Activated CD4-positive, alpha-beta T cell treated with anti-CD3 and anti-CD28 coated beads, Interleukin-2, amount 10 ng/mL, durations not matched to agents 7 days and 5 days (primary cell): Measurements from ENCODE around the gene UBE2Q1. TPM values are rescaled to one million over a fixed set of nuclear protein-coding genes. Genes with fewer than 3 reads are reported as not detected.

Experiments
- CTCF ChIA-PET: fragments of 350-600 bp; sonication (Branson Sonifier 250); formaldehyde crosslinking; loops from one replicate; lab custom pipeline; 2021; ENCODE audit warnings: antibody characterized with exemption; lab: Charles Lee
- POLR2A ChIA-PET: fragments of 350-600 bp; sonication (Branson Sonifier 250); formaldehyde crosslinking; loops from one replicate; lab custom pipeline; 2021; ENCODE audit warnings: antibody characterized with exemption; lab: Charles Lee
- DNase-seq: peaks from one replicate; pipeline ENCODE4 v3.0.0-alpha.2; 2020
- H3K27ac Mint-ChIP-seq: one replicate; pipeline ENCODE4 v1.8.0; 2021; ENCODE audit warnings: mild to moderate bottlenecking, moderate library complexity, mixed read lengths
- H3K27me3 Mint-ChIP-seq: one replicate; pipeline ENCODE4 v1.8.0; 2021; ENCODE audit warnings: mixed read lengths
- H3K36me3 Mint-ChIP-seq: one replicate; pipeline ENCODE4 v1.8.0; 2021; ENCODE audit warnings: low read depth, mixed read lengths
- H3K4me1 Mint-ChIP-seq: one replicate; pipeline ENCODE4 v1.8.0; 2021; ENCODE audit warnings: mixed read lengths
- H3K4me3 Mint-ChIP-seq: one replicate; pipeline ENCODE4 v1.8.0; 2021; ENCODE audit warnings: mild to moderate bottlenecking, moderate library complexity, mixed read lengths
- H3K9me3 Mint-ChIP-seq: one replicate; pipeline ENCODE4 v1.8.0; 2021; ENCODE audit warnings: mixed read lengths
- total RNA-seq, 2 experiments: library from RNA; stranded (reverse); gene quantifications; one replicate each; pipeline ENCODE4 v1.2.3, GENCODE V29; 2021

UBE2Q1 gene
- total RNA-seq, 2 experiments from 2014 or later = 106 to 131 TPM

DNA sequence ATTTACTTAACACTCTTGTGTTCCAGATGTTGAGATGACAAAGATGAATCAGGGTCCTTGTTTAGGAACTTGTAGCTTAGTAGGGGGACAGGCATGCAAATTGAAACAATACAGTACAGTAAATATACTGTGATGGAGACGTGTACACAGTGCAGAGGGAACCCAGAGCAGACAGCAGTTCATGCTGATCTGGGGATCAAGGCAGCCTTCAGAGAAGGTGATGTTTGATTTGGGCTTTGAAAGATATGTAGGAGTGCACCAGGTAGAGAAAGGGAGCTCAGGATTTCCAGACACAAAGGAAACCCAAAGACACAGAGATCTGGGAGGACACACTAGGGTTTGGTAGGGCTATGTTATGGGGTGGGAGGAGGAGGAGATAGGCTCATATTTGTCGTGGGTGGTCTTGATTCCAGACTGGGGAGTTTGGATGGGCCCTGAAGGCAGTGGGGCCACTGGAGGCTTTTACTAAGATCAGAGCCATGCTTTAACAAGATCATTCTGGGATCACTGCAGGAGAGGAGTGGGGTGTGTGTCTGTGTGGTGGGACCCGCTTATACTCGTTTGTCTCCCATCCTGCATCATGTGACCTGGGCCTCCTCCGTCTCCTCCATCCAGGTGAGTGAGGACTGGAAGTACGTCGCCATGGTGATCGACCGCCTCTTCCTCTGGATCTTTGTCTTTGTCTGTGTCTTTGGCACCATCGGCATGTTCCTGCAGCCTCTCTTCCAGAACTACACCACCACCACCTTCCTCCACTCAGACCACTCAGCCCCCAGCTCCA lies 16.9 kb upstream of the UBE2Q1 start:
- CTCF ChIA-PET = interaction anchor here (0.6 to 1.7 kb wide), 2 partner anchors 18 to 283 kb away, joined by 4 to 5 read pairs; no protein-coding TSS in a partner anchor
- Mint-ChIP-seq H3K36me3 (peaks cover 17% of the 10 kb centered on the region), H3K4me3 (no peak overlapping the region), H3K27ac (peak overlapping the region; percentile 14), H3K27me3 (peaks cover 2% of the 10 kb centered on the region), H3K4me1 (no peaks in the 10 kb centered on the region), H3K9me3 (no peaks in the 10 kb centered on the region)
- DNase-seq = no peak
- POLR2A ChIA-PET = no interaction called here

DNA sequence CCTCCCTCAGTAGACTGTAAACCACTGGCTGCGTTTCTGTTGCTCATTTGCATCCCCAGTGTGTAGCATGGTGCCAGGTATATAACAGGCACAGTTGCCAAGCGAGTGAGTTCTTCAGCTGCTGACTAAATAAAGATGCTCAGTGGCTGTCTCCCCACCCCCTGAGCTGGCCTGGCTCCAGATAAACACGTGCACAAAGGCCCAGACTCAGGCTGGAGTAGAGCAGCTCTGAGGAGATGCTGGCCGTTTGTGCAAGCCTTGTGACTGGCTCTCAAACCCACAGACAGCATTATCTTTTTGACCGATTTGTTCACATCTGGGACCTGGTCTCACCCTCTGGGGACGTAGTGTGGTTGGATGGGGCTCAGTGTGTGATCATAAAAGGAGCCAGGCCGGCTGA lies 16.3 kb upstream of the UBE2Q1 start:
- no peak for DNase-seq
- no peaks in the 10 kb centered on the region for H3K4me1 Mint-ChIP-seq
- H3K27ac Mint-ChIP-seq = peak overlapping the region; percentile 14
- H3K9me3 Mint-ChIP-seq = no peaks in the 10 kb centered on the region
- POLR2A ChIA-PET = interaction anchor here (0.7 kb wide), 1 partner anchor 26 kb away, joined by 3 read pairs; no protein-coding TSS in a partner anchor
- CTCF ChIA-PET = interaction anchor here (1.7 kb wide), 1 partner anchor 18 kb away, joined by 4 read pairs; no protein-coding TSS in a partner anchor
- peaks cover 2% of the 10 kb centered on the region for H3K27me3 Mint-ChIP-seq
- H3K4me3 Mint-ChIP-seq = no peak overlapping the region
- peaks cover 13% of the 10 kb centered on the region for H3K36me3 Mint-ChIP-seq

DNA sequence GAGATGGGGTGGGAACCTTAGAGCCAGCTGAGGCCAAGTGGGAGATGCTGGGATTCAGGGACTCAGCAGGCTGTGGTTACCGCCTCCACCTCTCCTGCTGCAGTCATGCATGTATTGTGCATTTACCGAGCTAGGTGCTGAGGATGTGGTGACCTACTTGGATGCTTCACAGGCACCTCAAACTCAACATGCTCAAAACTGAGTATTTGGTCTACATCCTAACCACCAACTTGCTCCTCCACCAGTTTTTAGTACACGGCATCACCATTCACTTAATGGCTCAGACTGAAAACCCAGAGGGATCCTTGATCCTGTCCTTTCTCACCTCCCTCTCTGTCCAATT lies 14.7 kb upstream of the UBE2Q1 start:
- no peak overlapping the region for H3K4me3 Mint-ChIP-seq
- no peaks in the 10 kb centered on the region for H3K9me3 Mint-ChIP-seq
- no peaks in the 10 kb centered on the region for H3K4me1 Mint-ChIP-seq
- H3K27ac Mint-ChIP-seq = no peak overlapping the region
- CTCF ChIA-PET = interaction anchor here (0.8 to 1.8 kb wide), 6 partner anchors 13 to 305 kb away, joined by 3 to 6 read pairs (median 4); no protein-coding TSS in a partner anchor
- no peaks in the 10 kb centered on the region for H3K36me3 Mint-ChIP-seq
- H3K27me3 Mint-ChIP-seq = peaks cover 6% of the 10 kb centered on the region
- POLR2A ChIA-PET = no interaction called here
- DNase-seq = no peak

DNA sequence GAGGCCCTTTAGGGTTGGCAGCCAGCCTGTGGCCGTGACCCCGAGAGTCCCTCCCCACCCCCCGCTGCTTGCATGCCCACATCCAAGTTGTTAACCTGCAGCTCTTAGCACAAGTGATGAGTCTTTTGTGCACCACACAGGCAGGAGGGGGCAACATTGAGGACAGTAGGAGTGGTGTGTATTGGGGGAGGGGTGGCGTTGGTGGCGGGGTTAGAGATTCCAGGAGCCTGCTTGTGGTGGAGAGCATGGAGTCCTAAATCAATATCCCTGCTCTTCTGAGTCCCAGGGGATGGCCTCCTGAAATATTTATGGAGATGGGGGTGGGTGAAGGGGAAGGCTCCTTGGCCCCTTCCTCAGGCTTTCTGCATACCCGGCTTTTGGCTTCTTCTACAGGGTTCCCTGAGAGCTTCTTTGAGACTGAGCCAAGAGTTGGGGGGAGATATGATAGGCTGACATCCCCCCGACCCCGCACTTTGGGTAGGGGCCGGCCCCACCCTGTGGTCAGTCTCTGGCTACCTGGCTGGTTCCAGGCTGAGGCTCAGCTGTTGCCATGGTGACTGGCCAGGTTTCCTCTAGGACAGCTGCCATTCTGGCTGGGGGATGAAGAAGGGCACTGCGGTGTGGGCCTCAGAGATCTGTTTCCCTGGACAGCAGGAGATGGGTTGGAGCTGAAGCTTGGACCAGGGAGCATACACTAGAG lies 14.2 kb upstream of the UBE2Q1 start:
- POLR2A ChIA-PET = no interaction called here
- CTCF ChIA-PET = interaction anchor here (0.8 to 1.8 kb wide), 6 partner anchors 13 to 306 kb away, joined by 3 to 6 read pairs (median 4); no protein-coding TSS in a partner anchor
- DNase-seq = no peak
- H3K27me3 Mint-ChIP-seq = peaks cover 7% of the 10 kb centered on the region
- no peaks in the 10 kb centered on the region for H3K9me3 Mint-ChIP-seq
- peaks cover 4% of the 10 kb centered on the region for H3K4me1 Mint-ChIP-seq
- no peaks in the 10 kb centered on the region for H3K36me3 Mint-ChIP-seq
- H3K4me3 Mint-ChIP-seq = no peak overlapping the region
- no peak overlapping the region for H3K27ac Mint-ChIP-seq

DNA sequence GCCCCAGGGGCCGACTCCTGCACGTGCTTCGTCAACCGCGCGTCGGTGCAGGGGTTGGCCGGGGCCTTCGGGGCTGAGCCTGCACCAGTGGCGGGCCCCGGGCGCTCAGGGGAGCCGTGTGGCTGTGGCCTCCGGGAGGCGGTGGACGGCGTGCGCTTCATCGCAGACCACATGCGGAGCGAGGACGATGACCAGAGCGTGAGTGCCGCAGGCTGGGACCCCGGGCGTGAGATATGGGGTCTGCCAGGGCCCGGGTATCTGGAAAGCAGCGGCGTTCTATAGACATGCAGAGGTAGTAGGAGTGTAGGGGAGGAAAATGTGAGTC lies 13.5 kb upstream of the UBE2Q1 start:
- H3K4me3 Mint-ChIP-seq = no peak overlapping the region
- H3K9me3 Mint-ChIP-seq = no peaks in the 10 kb centered on the region
- H3K27me3 Mint-ChIP-seq = peaks cover 12% of the 10 kb centered on the region
- ChIA-PET CTCF (interaction anchor here (0.9 kb wide), 1 partner anchor 247 kb away, joined by 3 read pairs; no protein-coding TSS in a partner anchor), POLR2A (no interaction called here)
- H3K4me1 Mint-ChIP-seq = peaks cover 8% of the 10 kb centered on the region
- H3K27ac Mint-ChIP-seq = no peak overlapping the region
- DNase-seq = no peak
- H3K36me3 Mint-ChIP-seq = no peaks in the 10 kb centered on the region

DNA sequence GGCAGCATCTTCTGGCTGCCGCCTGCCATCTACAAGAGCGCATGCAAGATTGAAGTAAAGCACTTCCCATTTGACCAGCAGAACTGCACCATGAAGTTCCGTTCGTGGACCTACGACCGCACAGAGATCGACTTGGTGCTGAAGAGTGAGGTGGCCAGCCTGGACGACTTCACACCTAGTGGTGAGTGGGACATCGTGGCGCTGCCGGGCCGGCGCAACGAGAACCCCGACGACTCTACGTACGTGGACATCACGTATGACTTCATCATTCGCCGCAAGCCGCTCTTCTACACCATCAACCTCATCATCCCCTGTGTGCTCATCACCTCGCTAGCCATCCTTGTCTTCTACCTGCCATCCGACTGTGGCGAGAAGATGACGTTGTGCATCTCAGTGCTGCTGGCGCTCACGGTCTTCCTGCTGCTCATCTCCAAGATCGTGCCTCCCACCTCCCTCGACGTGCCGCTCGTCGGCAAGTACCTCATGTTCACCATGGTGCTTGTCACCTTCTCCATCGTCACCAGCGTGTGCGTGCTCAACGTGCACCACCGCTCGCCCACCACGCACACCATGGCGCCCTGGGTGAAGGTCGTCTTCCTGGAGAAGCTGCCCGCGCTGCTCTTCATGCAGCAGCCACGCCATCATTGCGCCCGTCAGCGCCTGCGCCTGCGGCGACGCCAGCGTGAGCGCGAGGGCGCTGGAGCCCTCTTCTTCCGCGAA lies 12.9 kb upstream of the UBE2Q1 start:
- CTCF ChIA-PET = no interaction called here
- POLR2A ChIA-PET = no interaction called here
- H3K27me3 Mint-ChIP-seq = peaks cover 17% of the 10 kb centered on the region
- H3K9me3 Mint-ChIP-seq = no peaks in the 10 kb centered on the region
- H3K4me1 Mint-ChIP-seq = peaks cover 8% of the 10 kb centered on the region
- DNase-seq = no peak
- H3K4me3 Mint-ChIP-seq = no peak overlapping the region
- H3K36me3 Mint-ChIP-seq = no peaks in the 10 kb centered on the region
- H3K27ac Mint-ChIP-seq = no peak overlapping the region

DNA sequence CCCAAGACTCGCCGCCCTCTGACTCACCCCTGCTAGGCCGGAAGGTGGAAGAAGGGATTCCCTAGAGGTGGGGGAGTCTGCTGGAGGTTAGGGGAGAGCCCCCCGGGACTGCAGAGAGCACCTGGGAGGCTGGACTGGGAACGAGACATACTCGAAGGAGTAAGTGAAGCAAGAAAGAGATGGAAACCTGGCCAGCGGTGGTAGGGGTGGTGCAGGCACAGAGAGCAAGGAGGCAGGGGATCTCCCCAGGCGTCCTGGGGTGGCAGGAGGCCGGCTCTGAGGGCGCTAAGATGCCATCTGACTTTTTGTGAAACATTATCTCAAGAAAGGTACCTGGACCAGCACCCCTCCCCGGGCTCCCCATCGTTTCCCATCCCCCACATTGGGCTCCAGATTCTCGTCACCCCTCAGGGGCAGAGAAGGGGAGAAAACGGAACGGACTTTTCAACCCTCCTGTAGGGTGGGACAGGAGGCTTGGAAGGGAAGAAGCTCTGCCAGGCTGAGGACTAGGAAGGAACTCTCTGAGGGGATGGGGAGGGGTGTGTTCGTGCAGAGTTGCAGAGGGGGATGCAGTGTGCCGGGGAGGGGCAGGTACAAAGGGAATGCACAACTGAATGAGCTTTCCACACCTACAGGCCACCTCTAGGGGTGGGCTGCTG lies 9.8 kb upstream of the UBE2Q1 start:
- no peak for DNase-seq
- H3K27ac Mint-ChIP-seq = no peak overlapping the region
- H3K4me3 Mint-ChIP-seq = no peak overlapping the region
- H3K27me3 Mint-ChIP-seq = peaks cover 21% of the 10 kb centered on the region
- H3K36me3 Mint-ChIP-seq = no peaks in the 10 kb centered on the region
- peaks cover 8% of the 10 kb centered on the region for H3K4me1 Mint-ChIP-seq
- ChIA-PET CTCF (interaction anchor here (0.8 to 1.3 kb wide), 7 partner anchors 9 to 483 kb away, joined by 3 to 5 read pairs (median 3); partner anchors contain the start of gene ADAM15), POLR2A (interaction anchor here (0.7 kb wide), 1 partner anchor 368 kb away, joined by 3 read pairs; the partner anchor contains the start of gene PMVK)
- no peaks in the 10 kb centered on the region for H3K9me3 Mint-ChIP-seq

DNA sequence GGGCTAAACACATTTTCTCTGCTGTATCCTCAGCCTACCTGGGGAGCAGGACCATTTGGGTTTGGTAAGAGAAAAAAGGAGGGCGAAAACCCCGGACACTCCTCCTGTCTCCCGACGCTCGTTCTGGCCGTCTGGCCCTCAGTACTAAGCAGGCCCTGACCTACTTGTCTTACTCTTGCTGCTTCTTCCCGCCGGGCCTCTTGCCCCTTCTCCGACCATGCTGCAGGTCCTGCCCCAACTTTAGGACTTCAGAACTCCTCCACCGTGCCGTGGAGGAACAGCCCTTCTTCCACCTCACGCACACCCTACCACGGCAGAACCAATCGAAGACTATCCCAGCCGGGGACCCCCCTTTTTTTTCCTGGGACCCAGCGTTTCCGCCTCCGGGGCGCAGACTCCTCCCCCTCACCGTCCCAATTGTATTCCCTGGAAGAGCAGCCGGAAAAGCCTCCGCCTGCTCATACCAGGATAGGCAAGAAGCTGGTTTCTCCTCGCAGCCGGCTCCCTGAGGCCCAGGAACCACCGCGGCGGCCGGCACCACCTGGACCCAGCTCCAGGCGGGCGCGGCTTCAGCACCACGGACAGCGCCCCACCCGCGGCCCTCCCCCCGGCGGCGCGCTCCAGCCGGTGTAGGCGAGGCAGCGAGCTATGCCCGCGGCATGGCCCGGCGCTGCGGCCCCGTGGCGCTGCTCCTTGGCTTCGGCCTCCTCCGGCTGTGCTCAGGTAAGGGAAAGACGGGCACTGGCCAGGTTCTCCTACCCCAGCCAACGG lies 9.1 kb upstream of the UBE2Q1 start, which contains the start of gene CHRNB2:
Gene CHRNB2 (plus strand): TSS at position 393 of the 771 bp plus-strand sequence. CDS start 267 bp downstream, at position 660.
- H3K27ac Mint-ChIP-seq = no peak within 1 kb of the TSS
- ChIA-PET POLR2A (interaction anchor here (0.7 kb wide), 1 partner anchor 369 kb away, joined by 3 read pairs; the partner anchor contains the start of gene PMVK), CTCF (interaction anchor here (0.5 to 1.3 kb wide), 7 partner anchors 8 to 483 kb away, joined by 3 to 5 read pairs (median 4); partner anchors contain the start of gene ADAM15)
- peaks cover 8% of the 10 kb centered on the region for H3K4me1 Mint-ChIP-seq
- peaks cover 21% of the 10 kb centered on the region for H3K27me3 Mint-ChIP-seq
- H3K36me3 Mint-ChIP-seq = no peaks in the 10 kb centered on the region
- no peak within 1 kb of the TSS for H3K4me3 Mint-ChIP-seq
- DNase-seq = peak; percentile 75
- H3K9me3 Mint-ChIP-seq = no peaks in the 10 kb centered on the region

DNA sequence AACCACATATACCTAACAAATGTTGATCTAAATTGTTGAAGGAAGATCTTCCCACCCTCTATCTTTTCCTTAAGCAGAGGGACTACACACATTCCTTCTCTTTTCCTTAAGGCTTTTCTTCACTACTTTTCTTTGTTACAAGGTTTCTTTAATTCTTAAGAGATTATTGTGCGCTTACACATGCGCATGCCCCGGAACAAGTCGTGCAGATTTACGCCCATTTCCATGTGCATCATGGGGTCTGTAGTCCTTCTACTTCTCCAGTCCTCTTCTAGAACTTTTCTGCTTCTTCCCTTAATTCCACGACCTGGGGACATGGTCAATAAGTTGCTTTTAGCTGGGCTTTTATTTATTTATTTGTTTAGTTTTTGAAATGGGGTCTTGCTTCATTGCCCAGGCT lies 7.4 kb upstream of the UBE2Q1 start:
- CTCF ChIA-PET = no interaction called here
- peaks cover 8% of the 10 kb centered on the region for H3K4me1 Mint-ChIP-seq

DNA sequence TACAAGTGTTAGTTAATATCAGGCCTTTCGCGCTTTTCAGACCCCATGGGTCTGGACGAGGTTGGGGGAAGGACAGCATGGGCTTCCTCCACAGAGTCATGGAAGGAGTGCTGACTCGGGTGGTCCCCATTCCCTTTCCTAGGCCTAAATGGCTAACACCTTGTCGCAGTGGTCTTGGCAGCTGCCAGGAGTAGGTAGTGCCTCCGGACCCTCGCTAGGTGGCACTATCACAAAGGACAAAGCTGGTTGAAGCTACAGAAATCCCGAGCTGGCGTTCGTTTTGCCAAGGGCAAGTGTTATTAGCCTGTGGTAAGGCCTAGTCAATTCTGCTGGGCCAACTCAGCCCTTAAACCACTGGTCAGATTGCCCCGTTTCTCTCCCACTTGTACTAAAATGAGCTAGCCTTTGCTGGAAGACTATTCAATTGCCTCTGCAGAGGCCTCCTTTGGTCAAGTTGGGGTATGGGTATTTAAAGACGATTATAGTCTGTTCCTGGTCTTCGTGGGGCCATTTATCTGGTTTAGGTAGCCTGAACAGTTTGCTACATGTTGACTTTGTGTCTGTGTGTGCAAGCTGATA lies 1.1 kb upstream of the UBE2Q1 start:
- Mint-ChIP-seq H3K4me1 (peaks cover 42% of the 10 kb centered on the region), H3K27ac (peak overlapping the region; percentile 90), H3K27me3 (no peaks in the 10 kb centered on the region), H3K36me3 (peaks cover 26% of the 10 kb centered on the region), H3K9me3 (no peaks in the 10 kb centered on the region), H3K4me3 (peak overlapping the region; percentile 84)
- POLR2A ChIA-PET = no interaction called here
- CTCF ChIA-PET = interaction anchor here (0.6 to 2.3 kb wide), 37 partner anchors 8 to 526 kb away, joined by 3 to 11 read pairs (median 4); partner anchors contain the start of genes CHRNB2, LENEP and PMVK
- DNase-seq = peak; percentile 91

More for the DNA sequence above, 7.4 kb upstream of the UBE2Q1 start:
- Mint-ChIP-seq H3K36me3 (no peaks in the 10 kb centered on the region), H3K27me3 (peaks cover 21% of the 10 kb centered on the region), H3K27ac (no peak overlapping the region), H3K4me3 (no peak overlapping the region), H3K9me3 (no peaks in the 10 kb centered on the region)
- DNase-seq = no peak
- POLR2A ChIA-PET = no interaction called here
